Vagina (tissue), 2 donors: ENCODE measurements around the gene CALHM4. TPM values are rescaled to one million over a fixed set of nuclear protein-coding genes. Genes with fewer than 3 reads are reported as not detected.
"Not testable (repeated sequence)": the region's sequence is repeated elsewhere in the genome, so short reads cannot be mapped to it uniquely, and the experiment has no call there.

Experiments used
- DNase-seq, 2 donors: peaks; one replicate each; pipeline ENCODE4 v3.0.0-alpha.2; 2017; ENCODE audit errors: extremely low spot score in 2 of 2
- H3K27ac ChIP-seq: fragments of 200-600 bp; sonication (generic); one replicate; pipeline ENCODE4 v1.5.1; 2019
- H3K27me3 ChIP-seq: fragments of 200-600 bp; sonication (generic); one replicate; pipeline ENCODE4 v1.5.1; 2019
- H3K36me3 ChIP-seq, 2 donors: fragments of 200-600 bp; sonication (generic); one replicate each; pipeline ENCODE4 v1.5.1; 2017 to 2019
- H3K4me1 ChIP-seq: fragments of 200-600 bp; sonication (generic); one replicate; pipeline ENCODE4 v1.5.1; 2019
- H3K4me3 ChIP-seq, 2 donors: fragments of 200-600 bp; sonication (generic); 1 replicate in 1 of 2; 2 replicates in 1 of 2; pipeline ENCODE4 v1.5.1; 2016 to 2019
- H3K9me3 ChIP-seq: fragments of 200-600 bp; sonication (generic); one replicate; pipeline ENCODE4 v1.5.1; 2019
- POLR2A ChIP-seq, 2 donors: fragments of 450-650 bp; IDR thresholded peaks; one replicate each; pipeline ENCODE4 v1.6.1; 2017; ENCODE audit warnings: antibody characterized with exemption in 2 of 2, mild to moderate bottlenecking in 2 of 2, moderate library complexity in 2 of 2
- POLR2AphosphoS5 ChIP-seq, 2 donors: sonication (generic); formaldehyde crosslinking; IDR thresholded peaks; one replicate each; pipeline ENCODE4 v1.9.0; 2017; ENCODE audit warnings: antibody characterized with exemption in 2 of 2, mild to moderate bottlenecking in 2 of 2, low read depth in 1 of 2; ENCODE audit not compliant: insufficient read depth in 1 of 2
- intact Hi-C: fragments of 100-400 bp; cut with DNase I; formaldehyde crosslinking; loops from one replicate; pipeline ENCODE4 v1.15.1; 2023
- total RNA-seq: library from RNA; depleted of rRNA; stranded (reverse); fragments of >200 nt; gene quantifications from one replicate; pipeline ENCODE4 v1.2.3, GENCODE V29; 2016
- TF ChIP-seq, protein P1 (sequence below), 3 experiments: fragments of 450-650 bp in 2 of 3; fragments of 200-600 bp in 1 of 3; sonication (generic) in 1 of 3; IDR thresholded peaks; one replicate each; pipeline ENCODE4 v1.5.1; 2017 to 2019; ENCODE audit warnings: antibody characterized with exemption in 3 of 3, mild to moderate bottlenecking in 2 of 3, moderate library complexity in 2 of 3

CALHM4 gene
- total RNA-seq, 1 donor from 2014 or later = not detected

DNA sequence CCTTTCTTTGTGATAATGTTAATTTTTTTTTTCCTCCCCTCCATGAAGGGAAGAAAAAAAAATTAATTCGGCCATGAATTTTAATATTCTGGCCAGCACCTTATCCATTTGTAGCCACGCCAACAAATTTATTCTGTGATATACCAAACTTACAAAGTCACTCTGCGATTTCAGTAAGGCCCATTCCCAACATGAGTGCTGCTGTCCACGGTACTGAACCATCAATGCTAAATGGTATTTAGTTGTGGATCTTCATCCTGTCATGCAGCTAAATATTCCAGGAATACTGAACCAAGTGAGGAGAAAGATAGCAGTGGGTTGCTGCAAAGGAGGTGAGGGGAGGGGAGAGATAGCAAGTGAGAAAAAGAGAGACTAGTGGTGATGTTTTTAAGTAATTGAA, 43.3 kb downstream of the CALHM4 start:
- Histone ChIP-seq H3K27me3 (no peaks in the 10 kb centered on the region), H3K36me3 (peaks cover 0 to 38% of the 10 kb centered on the region in 2 donors), H3K4me1 (no peaks in the 10 kb centered on the region), H3K27ac (no peak overlapping the region), H3K9me3 (no peaks in the 10 kb centered on the region), H3K4me3 (no peak overlapping the region)
- no peak for DNase-seq
- intact Hi-C loops = no loop called here
- TF ChIP-seq POLR2AphosphoS5 (IDR thresholded peaks at IDR 0.05; ENCODE audit: insufficient read depth in 1 of 2, low read depth in 1 of 2) (no peak), POLR2A (IDR thresholded peaks at IDR 0.05) (no peak)
- TF ChIP-seq, protein P1, sequence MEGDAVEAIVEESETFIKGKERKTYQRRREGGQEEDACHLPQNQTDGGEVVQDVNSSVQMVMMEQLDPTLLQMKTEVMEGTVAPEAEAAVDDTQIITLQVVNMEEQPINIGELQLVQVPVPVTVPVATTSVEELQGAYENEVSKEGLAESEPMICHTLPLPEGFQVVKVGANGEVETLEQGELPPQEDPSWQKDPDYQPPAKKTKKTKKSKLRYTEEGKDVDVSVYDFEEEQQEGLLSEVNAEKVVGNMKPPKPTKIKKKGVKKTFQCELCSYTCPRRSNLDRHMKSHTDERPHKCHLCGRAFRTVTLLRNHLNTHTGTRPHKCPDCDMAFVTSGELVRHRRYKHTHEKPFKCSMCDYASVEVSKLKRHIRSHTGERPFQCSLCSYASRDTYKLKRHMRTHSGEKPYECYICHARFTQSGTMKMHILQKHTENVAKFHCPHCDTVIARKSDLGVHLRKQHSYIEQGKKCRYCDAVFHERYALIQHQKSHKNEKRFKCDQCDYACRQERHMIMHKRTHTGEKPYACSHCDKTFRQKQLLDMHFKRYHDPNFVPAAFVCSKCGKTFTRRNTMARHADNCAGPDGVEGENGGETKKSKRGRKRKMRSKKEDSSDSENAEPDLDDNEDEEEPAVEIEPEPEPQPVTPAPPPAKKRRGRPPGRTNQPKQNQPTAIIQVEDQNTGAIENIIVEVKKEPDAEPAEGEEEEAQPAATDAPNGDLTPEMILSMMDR (IDR thresholded peaks at IDR 0.05) = no peak

DNA sequence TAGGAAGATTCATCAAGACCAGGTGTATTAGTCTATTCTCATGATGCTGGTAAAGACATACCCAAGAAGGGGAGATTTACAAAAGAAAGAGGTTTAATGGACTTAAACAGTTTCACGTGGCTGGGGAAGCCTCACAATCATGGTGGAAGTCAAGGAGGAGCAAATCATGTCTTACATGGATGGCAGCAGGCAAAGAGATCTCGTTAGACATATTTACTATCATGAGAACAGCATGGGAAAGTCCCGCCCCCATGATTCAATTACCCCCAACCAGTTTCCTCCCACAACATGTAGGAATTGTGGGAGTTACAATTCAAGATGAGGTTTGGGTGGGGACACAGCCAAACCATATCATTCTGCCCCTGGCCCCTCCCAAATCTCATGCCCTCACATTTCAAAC, 50.4 kb downstream of the CALHM4 start:
- H3K9me3 ChIP-seq, H3K4me1 ChIP-seq, H3K4me3 ChIP-seq, intact Hi-C loops, H3K27ac ChIP-seq, H3K27me3 ChIP-seq, H3K36me3 ChIP-seq, DNase-seq: not testable (repeated sequence)

DNA sequence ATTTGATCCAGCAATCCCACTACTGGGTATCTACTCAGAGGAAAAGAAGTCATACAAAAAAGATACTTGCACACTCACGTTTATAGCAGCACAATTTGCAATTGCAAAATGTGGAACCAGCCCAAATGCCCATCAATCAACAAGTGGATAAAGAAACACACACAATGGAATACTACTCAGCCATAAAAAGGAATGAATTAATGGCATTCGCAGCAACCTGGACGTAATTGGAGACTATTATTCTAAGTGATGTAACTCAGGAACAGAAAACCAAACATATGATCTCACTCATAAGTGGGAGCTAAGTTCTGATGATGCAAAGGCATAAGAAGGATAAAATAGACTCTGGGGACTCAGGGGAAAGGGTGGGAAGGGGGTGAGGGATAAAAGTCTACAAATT, 51.3 kb downstream of the CALHM4 start:
- H3K27me3 ChIP-seq, DNase-seq, H3K27ac ChIP-seq, intact Hi-C loops, H3K9me3 ChIP-seq, H3K36me3 ChIP-seq, H3K4me3 ChIP-seq, H3K4me1 ChIP-seq: not testable (repeated sequence)

DNA sequence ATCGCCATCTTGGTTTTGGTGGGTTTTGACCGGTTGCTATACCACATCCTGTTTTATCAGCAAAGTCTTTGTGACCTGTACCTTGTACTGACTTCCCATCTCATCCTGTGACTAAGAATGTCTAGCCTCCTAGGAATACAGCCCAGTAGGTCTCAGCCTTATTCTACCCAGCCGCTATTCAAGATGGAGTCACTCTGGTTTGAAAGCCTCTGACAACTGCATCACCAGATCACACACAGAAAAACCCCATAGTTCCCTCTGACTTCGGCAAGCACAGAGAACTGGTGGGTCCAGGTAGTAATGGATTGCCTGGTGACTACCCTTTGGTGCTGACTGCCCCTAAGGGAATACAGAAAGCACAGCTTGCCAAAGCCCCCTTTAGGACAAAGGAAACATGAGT, 52.4 kb downstream of the CALHM4 start:
- DNase-seq = no peak
- H3K4me1 ChIP-seq = no peaks in the 10 kb centered on the region
- intact Hi-C loops = no loop called here
- H3K4me3 ChIP-seq = no peak overlapping the region
- H3K36me3 ChIP-seq = no peaks in the 10 kb centered on the region
- H3K27ac ChIP-seq = no peak overlapping the region
- no peak for TF ChIP-seq POLR2AphosphoS5 (IDR thresholded peaks at IDR 0.05; ENCODE audit: insufficient read depth in 1 of 2, low read depth in 1 of 2)
- TF ChIP-seq POLR2A (IDR thresholded peaks at IDR 0.05) = no peak
- TF ChIP-seq, protein P1 (IDR thresholded peaks at IDR 0.05) = no peak
- no peaks in the 10 kb centered on the region for H3K9me3 ChIP-seq
- no peaks in the 10 kb centered on the region for H3K27me3 ChIP-seq

Other genes starting within 250 kb of the CALHM4 start
- gene DSE, start 182.8 kb upstream of the CALHM4 start, total RNA-seq = 33.1 TPM
- gene CALHM6, start 92.4 kb upstream of the CALHM4 start, total RNA-seq = not detected
- gene CALHM5, start 42.1 kb upstream of the CALHM4 start, total RNA-seq = 2.2 TPM
- not detected for gene TRAPPC3L, start 8.1 kb upstream of the CALHM4 start, total RNA-seq
- 37.8 TPM for gene RWDD1, start 17.8 kb downstream of the CALHM4 start, total RNA-seq
- gene RSPH4A, start 62.7 kb downstream of the CALHM4 start, total RNA-seq = not detected
- 13.0 TPM for gene ZUP1, start 115.0 kb downstream of the CALHM4 start, total RNA-seq
- gene KPNA5, start 127.5 kb downstream of the CALHM4 start, total RNA-seq = 7.9 TPM
- 19.6 TPM for gene FAM162B, start 212.0 kb downstream of the CALHM4 start, total RNA-seq